HepG2 (cell line): ENCODE data around the gene PRKRIP1. TPM values are rescaled to one million over a fixed set of nuclear protein-coding genes. Genes with fewer than 3 reads are reported as not detected.

Source experiments
- HIVEP1 ChIP-seq: sonication (generic); formaldehyde crosslinking; IDR thresholded peaks from 2 replicates; pipeline ENCODE4 v1.4.0; 2020; ENCODE audit warnings: mild to moderate bottlenecking, missing genetic modification reagents
- MBNL3 ChIP-seq: fragments of 250-450 bp; sonication (Bioruptor Pico); conservative IDR thresholded peaks from 2 replicates; pipeline ENCODE4 v1.8.0; 2022; ENCODE audit warnings: mild to moderate bottlenecking, inconsistent platforms
- MED8 ChIP-seq: sonication (generic); formaldehyde crosslinking; IDR thresholded peaks from 2 replicates; pipeline ENCODE4 v1.8.1; 2023; ENCODE audit warnings: mild to moderate bottlenecking, missing genetic modification reagents; ENCODE audit not compliant: insufficient replicate concordance
- NCOR1 ChIP-seq: fragments of 200-600 bp; sonication (generic); IDR thresholded peaks from 2 replicates; pipeline ENCODE4 v1.7.0; 2017; ENCODE audit warnings: antibody characterized with exemption, low read length, borderline replicate concordance
- PPARG ChIP-seq: conservative IDR thresholded peaks from 2 replicates; pipeline ENCODE4 v1.6.1; 2016; ENCODE audit warnings: missing biosample characterization, missing genetic modification reagents
- RAD51 ChIP-seq: fragments of 450-650 bp; IDR thresholded peaks from 2 replicates; pipeline ENCODE4 v1.6.1; 2016; ENCODE audit warnings: borderline replicate concordance
- ZC3H13 ChIP-seq: sonication (generic); formaldehyde crosslinking; IDR thresholded peaks from 2 replicates; pipeline ENCODE4 v1.8.1; 2023; ENCODE audit warnings: mild to moderate bottlenecking, missing genetic modification reagents, moderate library complexity
- ZNF496 ChIP-seq: sonication (generic); formaldehyde crosslinking; IDR thresholded peaks from 2 replicates; pipeline ENCODE4 v1.8.1; 2023; ENCODE audit warnings: mild to moderate bottlenecking, moderate library complexity, missing genetic modification reagents; ENCODE audit not compliant: insufficient replicate concordance
- ZNF552 ChIP-seq: sonication (generic); formaldehyde crosslinking; IDR thresholded peaks from 2 replicates; pipeline ENCODE4 v1.9.0; 2022; ENCODE audit warnings: missing genetic modification reagents, mild to moderate bottlenecking, borderline replicate concordance
- polyA plus RNA-seq, 8 experiments: library from polyadenylated mRNA; depleted of rRNA in 3 of 8; stranded (reverse) in 7 of 8; unstranded in 1 of 8; fragments of >200 nt; fragmentation: Illumina TruSeq in 4 of 8; extraction: Trizol in 4 of 8; gene quantifications; 2 replicates each; pipeline versions ENCODE4 v1.2.1 to v1.2.3, GENCODE V29; 2011 to 2016; ENCODE audit warnings: low read depth in 4 of 8, missing spikeins in 1 of 8, mixed read lengths in 1 of 8; ENCODE audit not compliant: insufficient read depth in 1 of 8
- total RNA-seq, 5 experiments: library from RNA; depleted of rRNA; stranded (reverse); fragments of >200 nt; fragmentation: Illumina TruSeq; extraction: Trizol; gene quantifications; 2 replicates each; pipeline ENCODE4 v1.2.3, GENCODE V29; 2016; ENCODE audit warnings: low read depth in 1 of 5
- TF ChIP-seq, protein P1 (sequence below): sonication (generic); formaldehyde crosslinking; IDR thresholded peaks from 2 replicates; pipeline ENCODE4 v1.9.0; 2022; ENCODE audit warnings: low read depth, missing genetic modification reagents
- TF ChIP-seq, protein P2 (sequence below): sonication (generic); formaldehyde crosslinking; IDR thresholded peaks from 2 replicates; pipeline ENCODE4 v1.9.0; 2021; ENCODE audit warnings: missing genetic modification reagents, mild to moderate bottlenecking, borderline replicate concordance
- TF ChIP-seq, protein P3 (sequence below), 2 experiments: fragments of 450-650 bp in 1 of 2; sonication (generic) in 1 of 2; formaldehyde crosslinking; IDR thresholded peaks; 2 replicates each; pipeline versions ENCODE4 v1.5.0 to v1.8.0; 2020 to 2022; ENCODE audit warnings: mild to moderate bottlenecking in 1 of 2, missing genetic modification reagents in 1 of 2
- TF ChIP-seq, protein P4 (sequence below): sonication (generic); formaldehyde crosslinking; IDR thresholded peaks from one replicate; pipeline ENCODE4 v1.5.1; 2020; ENCODE audit warnings: mild to moderate bottlenecking, missing genetic modification reagents; ENCODE audit errors: not compliant biosample characterization

The PRKRIP1 gene
- total and polyA plus RNA-seq, 2 of the 13 experiments (the other 11 are each of a cell fraction or from before 2014, with no cell fraction given), result 13.2 to 16.8 TPM

DNA sequence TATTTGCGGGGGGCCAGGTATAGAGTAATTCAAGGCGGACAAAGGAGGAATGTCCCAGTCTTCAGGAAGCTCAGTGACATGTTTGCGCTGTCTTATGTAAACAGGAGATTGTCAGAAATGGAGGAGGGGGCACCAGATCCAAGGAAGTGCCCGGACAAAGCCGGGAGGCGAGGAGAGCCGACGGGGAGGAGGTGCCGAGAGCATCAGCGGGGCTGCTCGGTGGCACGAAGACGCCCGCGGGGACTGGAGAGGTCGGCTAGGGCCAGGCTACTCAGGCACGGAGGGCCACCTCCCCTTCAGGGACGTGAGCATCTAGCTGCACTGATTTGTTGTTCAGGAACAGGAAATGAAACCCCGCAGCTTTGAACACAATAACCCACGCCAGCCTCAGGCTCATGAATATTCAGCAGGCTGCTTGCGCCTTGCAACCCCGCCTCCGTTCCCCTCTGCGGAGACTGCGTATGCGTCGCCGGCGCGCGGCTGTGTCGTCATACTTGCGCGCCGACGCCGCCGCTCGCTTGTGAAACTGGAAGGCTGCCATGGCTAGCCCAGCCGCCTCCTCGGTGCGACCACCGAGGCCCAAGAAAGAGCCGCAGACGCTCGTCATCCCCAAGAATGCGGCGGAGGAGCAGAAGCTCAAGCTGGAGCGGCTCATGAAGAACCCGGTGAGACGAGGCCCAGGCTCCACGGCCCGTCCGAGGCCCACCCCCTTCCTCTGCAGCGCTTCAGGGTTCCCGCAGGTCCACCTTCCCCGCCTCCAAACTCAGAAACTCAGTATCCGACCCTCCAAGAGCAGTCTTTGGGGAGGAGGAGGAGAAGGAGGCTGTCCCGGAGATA, at the start of gene PRKRIP1 (continued):
- TF ChIP-seq, protein P1, sequence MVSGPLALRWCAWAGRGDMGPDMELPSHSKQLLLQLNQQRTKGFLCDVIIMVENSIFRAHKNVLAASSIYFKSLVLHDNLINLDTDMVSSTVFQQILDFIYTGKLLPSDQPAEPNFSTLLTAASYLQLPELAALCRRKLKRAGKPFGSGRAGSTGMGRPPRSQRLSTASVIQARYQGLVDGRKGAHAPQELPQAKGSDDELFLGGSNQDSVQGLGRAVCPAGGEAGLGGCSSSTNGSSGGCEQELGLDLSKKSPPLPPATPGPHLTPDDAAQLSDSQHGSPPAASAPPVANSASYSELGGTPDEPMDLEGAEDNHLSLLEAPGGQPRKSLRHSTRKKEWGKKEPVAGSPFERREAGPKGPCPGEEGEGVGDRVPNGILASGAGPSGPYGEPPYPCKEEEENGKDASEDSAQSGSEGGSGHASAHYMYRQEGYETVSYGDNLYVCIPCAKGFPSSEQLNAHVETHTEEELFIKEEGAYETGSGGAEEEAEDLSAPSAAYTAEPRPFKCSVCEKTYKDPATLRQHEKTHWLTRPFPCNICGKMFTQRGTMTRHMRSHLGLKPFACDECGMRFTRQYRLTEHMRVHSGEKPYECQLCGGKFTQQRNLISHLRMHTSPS (CRISPR knock-in tag), result 0 out of 2 replicates have a peak, but pooled peaks have one; percentile 27
- TF ChIP-seq, protein P2, sequence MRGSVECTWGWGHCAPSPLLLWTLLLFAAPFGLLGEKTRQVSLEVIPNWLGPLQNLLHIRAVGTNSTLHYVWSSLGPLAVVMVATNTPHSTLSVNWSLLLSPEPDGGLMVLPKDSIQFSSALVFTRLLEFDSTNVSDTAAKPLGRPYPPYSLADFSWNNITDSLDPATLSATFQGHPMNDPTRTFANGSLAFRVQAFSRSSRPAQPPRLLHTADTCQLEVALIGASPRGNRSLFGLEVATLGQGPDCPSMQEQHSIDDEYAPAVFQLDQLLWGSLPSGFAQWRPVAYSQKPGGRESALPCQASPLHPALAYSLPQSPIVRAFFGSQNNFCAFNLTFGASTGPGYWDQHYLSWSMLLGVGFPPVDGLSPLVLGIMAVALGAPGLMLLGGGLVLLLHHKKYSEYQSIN (CRISPR knock-in tag), result no peak
- TF ChIP-seq MBNL3 (CRISPR knock-in tag) (no peak), RAD51 (no peak), ZNF496 (CRISPR knock-in tag) (no peak), NCOR1 (no peak), ZC3H13 (CRISPR knock-in tag) (peak; percentile 71; the same call in 1 of the 2 replicates), HIVEP1 (CRISPR knock-in tag) (no peak), PPARG (CRISPR knock-in tag) (no peak), ZNF552 (no peak), MED8 (CRISPR knock-in tag) (no peak)
- TF ChIP-seq, protein P3, sequence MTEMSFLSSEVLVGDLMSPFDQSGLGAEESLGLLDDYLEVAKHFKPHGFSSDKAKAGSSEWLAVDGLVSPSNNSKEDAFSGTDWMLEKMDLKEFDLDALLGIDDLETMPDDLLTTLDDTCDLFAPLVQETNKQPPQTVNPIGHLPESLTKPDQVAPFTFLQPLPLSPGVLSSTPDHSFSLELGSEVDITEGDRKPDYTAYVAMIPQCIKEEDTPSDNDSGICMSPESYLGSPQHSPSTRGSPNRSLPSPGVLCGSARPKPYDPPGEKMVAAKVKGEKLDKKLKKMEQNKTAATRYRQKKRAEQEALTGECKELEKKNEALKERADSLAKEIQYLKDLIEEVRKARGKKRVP (CRISPR knock-in tag; IDR thresholded peaks at IDR 0.05), result no peak
- TF ChIP-seq, protein P4, sequence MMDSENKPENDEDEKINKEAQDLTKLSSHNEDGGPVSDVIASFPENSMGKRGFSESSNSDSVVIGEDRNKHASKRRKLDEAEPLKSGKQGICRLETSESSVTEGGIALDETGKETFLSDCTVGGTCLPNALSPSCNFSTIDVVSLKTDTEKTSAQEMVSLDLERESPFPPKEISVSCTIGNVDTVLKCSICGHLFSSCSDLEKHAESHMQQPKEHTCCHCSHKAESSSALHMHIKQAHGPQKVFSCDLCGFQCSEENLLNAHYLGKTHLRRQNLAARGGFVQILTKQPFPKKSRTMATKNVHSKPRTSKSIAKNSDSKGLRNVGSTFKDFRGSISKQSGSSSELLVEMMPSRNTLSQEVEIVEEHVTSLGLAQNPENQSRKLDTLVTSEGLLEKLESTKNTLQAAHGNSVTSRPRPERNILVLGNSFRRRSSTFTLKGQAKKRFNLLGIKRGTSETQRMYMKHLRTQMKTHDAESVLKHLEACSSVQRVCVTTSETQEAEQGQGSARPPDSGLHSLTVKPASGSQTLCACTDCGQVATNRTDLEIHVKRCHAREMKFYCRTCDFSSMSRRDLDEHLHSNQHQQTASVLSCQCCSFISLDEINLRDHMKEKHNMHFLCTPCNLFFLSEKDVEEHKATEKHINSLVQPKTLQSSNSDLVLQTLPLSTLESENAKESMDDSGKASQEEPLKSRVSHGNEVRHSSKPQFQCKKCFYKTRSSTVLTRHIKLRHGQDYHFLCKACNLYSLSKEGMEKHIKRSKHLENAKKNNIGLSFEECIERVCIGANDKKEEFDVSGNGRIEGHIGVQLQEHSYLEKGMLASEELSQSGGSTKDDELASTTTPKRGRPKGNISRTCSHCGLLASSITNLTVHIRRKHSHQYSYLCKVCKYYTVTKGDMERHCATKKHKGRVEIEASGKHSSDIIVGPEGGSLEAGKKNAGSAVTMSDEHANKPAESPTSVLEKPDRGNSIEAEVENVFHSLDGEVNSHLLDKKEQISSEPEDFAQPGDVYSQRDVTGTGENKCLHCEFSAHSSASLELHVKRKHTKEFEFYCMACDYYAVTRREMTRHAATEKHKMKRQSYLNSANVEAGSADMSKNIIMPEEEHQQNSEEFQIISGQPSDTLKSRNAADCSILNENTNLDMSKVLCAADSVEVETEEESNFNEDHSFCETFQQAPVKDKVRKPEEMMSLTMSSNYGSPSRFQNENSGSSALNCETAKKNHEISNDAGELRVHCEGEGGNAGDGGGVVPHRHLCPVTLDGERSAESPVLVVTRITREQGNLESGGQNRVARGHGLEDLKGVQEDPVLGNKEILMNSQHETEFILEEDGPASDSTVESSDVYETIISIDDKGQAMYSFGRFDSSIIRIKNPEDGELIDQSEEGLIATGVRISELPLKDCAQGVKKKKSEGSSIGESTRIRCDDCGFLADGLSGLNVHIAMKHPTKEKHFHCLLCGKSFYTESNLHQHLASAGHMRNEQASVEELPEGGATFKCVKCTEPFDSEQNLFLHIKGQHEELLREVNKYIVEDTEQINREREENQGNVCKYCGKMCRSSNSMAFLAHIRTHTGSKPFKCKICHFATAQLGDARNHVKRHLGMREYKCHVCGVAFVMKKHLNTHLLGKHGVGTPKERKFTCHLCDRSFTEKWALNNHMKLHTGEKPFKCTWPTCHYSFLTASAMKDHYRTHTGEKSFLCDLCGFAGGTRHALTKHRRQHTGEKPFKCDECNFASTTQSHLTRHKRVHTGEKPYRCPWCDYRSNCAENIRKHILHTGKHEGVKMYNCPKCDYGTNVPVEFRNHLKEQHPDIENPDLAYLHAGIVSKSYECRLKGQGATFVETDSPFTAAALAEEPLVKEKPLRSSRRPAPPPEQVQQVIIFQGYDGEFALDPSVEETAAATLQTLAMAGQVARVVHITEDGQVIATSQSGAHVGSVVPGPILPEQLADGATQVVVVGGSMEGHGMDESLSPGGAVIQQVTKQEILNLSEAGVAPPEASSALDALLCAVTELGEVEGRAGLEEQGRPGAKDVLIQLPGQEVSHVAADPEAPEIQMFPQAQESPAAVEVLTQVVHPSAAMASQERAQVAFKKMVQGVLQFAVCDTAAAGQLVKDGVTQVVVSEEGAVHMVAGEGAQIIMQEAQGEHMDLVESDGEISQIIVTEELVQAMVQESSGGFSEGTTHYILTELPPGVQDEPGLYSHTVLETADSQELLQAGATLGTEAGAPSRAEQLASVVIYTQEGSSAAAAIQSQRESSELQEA, result no peak
